Measurements from ENCODE around the gene NXPH2.
"Not testable (repeated sequence)": the region's sequence is repeated elsewhere in the genome, so short reads cannot be mapped to it uniquely, and the experiment has no call there.

The NXPH2 gene

GRCh38 chr2:138707392-138708074, 72.7 kb downstream of the NXPH2 start:
- DNase-seq: no peak

- DNase-seq: no peak
Measured at GRCh38 chr2:138703242-138703641, 76.9 kb downstream of the NXPH2 start.

GRCh38 chr2:138700716-138701115, 79.5 kb downstream of the NXPH2 start:
- no peak for DNase-seq

- DNase-seq: no peak
Measured at GRCh38 chr2:138699421-138699820, 80.8 kb downstream of the NXPH2 start.

GRCh38 chr2:138698428-138698827, 81.8 kb downstream of the NXPH2 start:
- no peak for DNase-seq

- no peak for DNase-seq
Measured at GRCh38 chr2:138691667-138692066, 88.5 kb downstream of the NXPH2 start.

GRCh38 chr2:138689705-138690104, 90.5 kb downstream of the NXPH2 start:
- DNase-seq: no peak

GRCh38 chr2:138682163-138682562, 98.0 kb downstream of the NXPH2 start:
- no peak for DNase-seq

GRCh38 chr2:138677221-138677620, 103.0 kb downstream of the NXPH2 start:
- DNase-seq: no peak

GRCh38 chr2:138676619-138677021, 103.6 kb downstream of the NXPH2 start:
- DNase-seq: no peak

- no peak for DNase-seq
Measured at GRCh38 chr2:138671566-138671965, 108.6 kb downstream of the NXPH2 start.

GRCh38 chr2:138670734-138671133, 109.5 kb downstream of the NXPH2 start:
- DNase-seq: no peak

- DNase-seq: no peak
Measured at GRCh38 chr2:138665937-138666336, 114.3 kb downstream of the NXPH2 start.

- DNase-seq: no peak
Measured at GRCh38 chr2:138658187-138658894, 121.8 kb downstream of the NXPH2 start.

GRCh38 chr2:138654146-138654545, 126.0 kb downstream of the NXPH2 start:
- DNase-seq: no peak

GRCh38 chr2:138652378-138652777, 127.8 kb downstream of the NXPH2 start:
- DNase-seq: no peak

- no peak for DNase-seq
Measured at GRCh38 chr2:138649571-138649970, 130.6 kb downstream of the NXPH2 start.

- no peak for DNase-seq
Measured at GRCh38 chr2:138648606-138649005, 131.6 kb downstream of the NXPH2 start.

- not testable (repeated sequence) for DNase-seq
Measured at GRCh38 chr2:138644776-138645175, 135.4 kb downstream of the NXPH2 start.

- no peak for DNase-seq
Measured at GRCh38 chr2:138640921-138641676, 139.1 kb downstream of the NXPH2 start.

- no peak for DNase-seq
Measured at GRCh38 chr2:138637686-138638085, 142.5 kb downstream of the NXPH2 start.

GRCh38 chr2:138637061-138637460, 143.1 kb downstream of the NXPH2 start:
- DNase-seq: no peak

GRCh38 chr2:138633049-138633448, 147.1 kb downstream of the NXPH2 start:
- DNase-seq: no peak

- DNase-seq: no peak
Measured at GRCh38 chr2:138632066-138632620, 148.0 kb downstream of the NXPH2 start.
